Measurements from ENCODE around the gene UBAP2L.
"Not testable (repeated sequence)": the region's sequence is repeated elsewhere in the genome, so short reads cannot be mapped to it uniquely, and the experiment has no call there.

DNA sequence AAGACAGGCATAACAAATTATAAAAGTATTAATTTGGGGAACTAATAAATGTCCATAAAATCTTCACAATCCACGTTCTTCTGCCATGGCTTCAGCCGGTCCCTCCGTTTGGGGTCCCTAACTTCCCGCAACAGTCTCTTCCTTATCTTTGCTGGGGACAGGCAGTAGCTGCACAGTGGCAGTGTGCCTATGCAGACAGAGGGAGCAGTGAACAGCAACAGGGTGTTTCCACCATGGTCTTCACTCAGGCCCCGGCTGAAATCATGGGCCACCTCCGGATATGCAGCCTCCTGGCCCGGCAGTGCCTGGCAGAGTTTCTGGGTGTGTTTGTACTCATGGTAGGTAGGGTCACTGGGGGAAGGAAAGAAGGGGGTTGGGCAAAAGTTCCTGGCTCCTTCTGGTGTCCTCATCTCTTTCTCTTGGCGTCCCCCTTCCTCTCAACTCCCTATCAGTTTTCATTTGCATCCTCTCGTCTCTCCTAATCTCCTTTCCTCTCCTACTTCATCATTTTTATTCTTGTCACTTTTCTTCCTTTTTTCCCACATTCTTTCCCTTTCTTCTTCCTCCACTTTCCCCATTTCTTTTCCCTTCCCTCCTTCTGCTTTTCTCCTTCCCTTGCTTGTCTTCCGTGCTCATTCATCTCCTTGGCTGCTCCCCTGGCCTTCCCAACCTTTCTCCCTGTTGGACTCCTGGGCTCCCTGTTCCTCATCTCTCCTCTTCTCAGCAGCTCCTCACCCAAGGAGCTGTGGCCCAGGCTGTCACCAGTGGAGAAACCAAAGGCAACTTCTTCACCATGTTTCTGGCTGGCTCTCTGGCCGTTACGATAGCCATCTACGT is 91.7 kb downstream of the UBAP2L start:
- TF ChIP-seq CTCF, POLR2A (IDR thresholded peaks at IDR 0.05): not testable (repeated sequence)

Measured in thyroid gland (tissue), 4 donors.